ENCODE data around the gene ANKRD33B.

ANKRD33B gene

DNA sequence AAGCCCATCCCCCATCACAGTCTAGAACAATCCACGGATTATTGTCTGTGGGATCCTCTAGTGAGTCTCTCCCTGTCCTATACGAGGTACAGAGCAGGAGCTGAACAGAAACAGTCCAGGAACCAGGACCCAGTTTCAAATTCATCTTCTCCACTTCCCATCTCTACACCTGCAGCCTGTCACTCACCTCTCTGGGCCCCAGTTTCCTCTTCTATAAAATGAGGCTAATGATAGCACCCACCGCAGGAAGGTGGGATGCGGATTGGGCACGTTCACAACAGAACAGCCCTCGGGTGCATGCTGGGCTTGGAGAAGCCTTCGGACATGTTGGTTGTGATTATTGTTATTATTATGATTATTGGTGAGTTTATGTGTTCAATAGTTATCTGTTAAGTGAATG lies 78.5 kb downstream of the ANKRD33B start:
- DNase-seq = no peak

GRCh38 chr5:10644192-10644591 lies 80.3 kb downstream of the ANKRD33B start:
- DNase-seq = no peak

GRCh38 chr5:10645146-10645545 lies 81.3 kb downstream of the ANKRD33B start:
- DNase-seq = no peak

- DNase-seq = no peak
Measured at GRCh38 chr5:10645671-10646070, 81.8 kb downstream of the ANKRD33B start.

DNA sequence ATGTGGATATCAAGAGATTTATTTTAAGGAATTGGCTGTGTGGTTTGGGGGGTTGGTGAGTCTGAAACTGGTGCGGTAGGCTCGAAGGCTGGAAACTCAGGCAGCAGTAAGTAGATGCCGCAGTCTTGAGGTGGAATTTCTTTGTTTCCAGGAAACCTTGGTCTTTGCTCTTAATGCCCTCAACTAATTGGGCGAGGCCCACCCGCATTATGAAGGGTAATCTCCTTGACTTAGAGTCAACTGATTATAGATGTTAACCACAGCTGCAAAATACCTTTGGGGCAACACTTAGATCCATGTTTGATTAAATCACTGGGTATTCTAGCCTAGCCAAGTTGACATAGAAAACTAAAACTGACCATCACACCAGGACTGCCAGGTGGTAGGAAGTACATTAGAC lies 83.8 kb downstream of the ANKRD33B start:
- DNase-seq = no peak

DNA sequence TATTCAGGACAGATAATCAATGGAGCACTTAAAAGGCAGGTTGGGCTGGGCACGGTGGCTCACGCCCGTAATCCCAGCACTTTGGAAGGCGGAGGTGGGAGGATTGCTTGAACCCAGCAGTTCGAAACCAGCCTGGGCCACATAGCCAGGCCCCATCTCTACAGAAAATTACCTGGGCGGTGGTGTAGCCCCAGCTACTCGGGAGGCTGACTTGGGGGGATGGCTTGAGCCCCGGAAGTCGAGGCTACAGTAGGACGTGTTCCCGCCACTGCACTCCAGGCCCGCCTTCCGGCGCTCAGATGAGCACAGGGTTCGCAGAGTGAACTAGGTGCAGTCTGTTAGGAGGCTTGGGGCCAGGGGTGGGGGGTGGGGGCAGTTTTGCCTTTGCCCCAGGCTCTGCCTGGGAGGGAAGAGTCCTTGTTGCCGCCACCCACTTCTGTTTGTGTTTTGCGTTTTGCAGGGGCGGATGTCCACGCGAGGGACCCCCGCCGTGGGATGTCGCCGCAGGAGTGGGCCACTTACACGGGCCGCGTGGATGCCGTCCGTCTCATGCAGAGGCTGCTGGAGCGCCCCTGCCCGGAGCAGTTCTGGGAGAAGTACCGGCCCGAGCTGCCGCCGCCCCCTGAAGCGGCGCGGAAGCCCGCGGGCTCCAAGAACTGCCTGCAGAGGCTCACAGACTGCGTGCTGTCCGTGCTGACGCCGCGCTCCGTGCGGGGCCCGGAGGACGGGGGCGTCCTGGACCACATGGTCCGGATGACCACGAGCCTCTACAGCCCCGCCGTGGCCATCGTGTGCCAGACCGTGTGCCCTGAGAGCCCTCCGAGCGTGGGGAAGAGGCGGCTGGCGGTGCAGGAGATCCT lies 85.2 kb downstream of the ANKRD33B start:
- no peak for DNase-seq

DNA sequence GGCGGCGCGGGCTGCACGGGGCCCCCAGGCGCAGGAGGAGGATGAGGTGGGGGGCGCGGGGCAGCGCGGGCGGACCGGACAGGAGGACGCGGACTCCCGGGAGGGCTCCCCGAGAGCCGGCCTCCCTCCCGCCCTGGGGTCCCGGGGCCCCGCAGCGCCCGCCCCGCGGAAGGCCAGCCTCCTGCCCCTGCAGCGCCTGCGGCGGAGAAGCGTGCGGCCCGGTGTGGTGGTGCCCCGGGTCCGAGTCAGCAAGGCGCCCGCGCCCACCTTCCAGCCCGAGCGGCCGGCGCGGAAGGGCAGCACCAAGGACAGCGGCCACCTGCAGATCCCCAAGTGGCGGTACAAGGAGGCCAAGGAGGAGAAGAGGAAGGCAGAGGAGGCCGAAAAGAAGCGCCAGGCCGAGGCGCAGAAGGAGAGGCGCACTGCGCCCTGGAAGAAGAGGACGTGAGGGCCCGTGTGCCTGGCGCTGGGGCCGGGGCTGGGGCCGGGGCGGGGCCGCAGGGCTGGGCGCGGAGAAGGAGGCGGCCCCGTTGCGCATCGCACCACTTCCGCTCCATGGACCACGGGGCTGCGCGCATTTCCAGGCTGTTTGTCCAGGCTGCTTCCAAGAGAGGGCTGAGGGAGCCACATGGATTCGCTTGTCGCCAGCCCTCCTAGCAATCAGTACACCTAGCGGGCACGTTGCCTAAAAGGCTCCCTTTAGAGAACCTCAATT lies 86.0 kb downstream of the ANKRD33B start:
- DNase-seq = no peak

DNA sequence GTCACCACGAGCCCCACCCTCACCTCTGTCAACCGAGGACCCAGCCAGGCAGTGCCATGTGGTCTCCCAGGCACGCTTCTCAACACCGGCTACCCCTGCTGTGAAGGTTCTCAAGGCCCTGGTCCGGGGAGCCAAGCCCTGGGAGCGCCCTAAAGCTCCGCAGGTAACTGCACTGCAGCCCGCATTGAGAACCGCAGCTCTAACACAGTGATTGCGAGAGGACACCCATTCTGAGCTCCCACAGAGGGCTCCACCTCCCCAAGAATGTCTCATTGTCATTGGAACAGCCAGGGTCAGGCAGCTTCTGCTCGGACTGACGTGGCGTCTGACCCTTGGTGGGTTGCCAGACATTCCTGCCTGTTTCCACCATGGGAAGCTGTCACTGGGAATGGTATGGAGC lies 88.3 kb downstream of the ANKRD33B start:
- no peak for DNase-seq

- DNase-seq = no peak
Measured at GRCh38 chr5:10652606-10653005, 88.7 kb downstream of the ANKRD33B start.

- no peak for DNase-seq
Measured at GRCh38 chr5:10653043-10653442, 89.2 kb downstream of the ANKRD33B start.

DNA sequence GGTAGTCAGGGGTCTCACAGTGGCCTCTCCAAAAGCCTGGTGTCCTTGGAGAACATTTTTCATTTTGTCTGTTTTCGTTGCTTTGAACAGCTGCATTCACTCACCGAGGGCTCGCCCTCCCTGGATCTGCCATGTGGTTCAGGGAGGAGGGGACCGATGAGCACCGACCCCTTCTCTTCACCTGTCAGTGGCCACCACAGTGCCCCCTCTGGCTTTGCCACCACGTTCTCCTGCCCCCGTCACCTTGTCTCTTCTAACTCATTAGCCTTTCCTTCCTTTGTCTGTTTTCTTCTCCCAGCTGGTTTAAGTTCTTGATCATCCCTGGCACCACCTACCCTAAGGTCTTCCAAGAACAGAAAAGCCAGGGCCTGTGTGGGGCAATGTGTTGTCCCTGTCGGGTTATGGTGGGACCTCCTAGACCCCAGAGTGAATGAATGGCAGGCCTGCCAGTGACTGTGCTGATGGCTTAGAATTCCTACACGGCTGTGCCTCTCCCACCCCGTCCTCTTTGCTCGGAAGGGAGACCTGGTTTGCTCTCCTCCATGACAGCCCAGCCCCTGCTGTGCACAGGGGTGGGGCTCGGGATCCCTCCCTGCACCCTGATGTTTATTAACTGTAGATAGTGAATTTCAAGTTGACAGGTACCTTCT lies 90.0 kb downstream of the ANKRD33B start:
- no peak for DNase-seq

DNA sequence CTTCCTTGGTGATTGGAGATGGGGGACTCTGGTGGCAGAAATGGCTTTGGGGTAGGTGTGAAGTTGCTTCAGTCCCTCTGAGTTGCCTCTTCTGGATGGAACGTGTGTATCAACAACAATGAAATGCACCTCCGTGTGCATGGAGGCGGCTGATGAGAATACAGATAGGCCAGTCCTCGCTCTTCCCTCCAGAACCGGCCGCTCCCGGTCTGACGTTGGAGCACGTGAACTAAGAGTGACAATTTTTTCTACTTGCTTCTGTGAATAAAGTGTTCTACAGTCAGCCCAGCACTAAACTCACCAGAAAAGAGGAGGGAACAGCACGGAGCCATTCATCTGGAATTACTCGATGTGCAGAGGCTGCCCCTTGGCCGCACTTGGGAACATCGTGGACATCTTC lies 90.7 kb downstream of the ANKRD33B start:
- DNase-seq = no peak

- peak; percentile 49 for DNase-seq
Measured at GRCh38 chr5:10655161-10655971, 91.5 kb downstream of the ANKRD33B start.

- no peak for DNase-seq
Measured at GRCh38 chr5:10655972-10656830, 92.3 kb downstream of the ANKRD33B start.

- DNase-seq = no peak
Measured at GRCh38 chr5:10658265-10658664, 94.4 kb downstream of the ANKRD33B start.

DNA sequence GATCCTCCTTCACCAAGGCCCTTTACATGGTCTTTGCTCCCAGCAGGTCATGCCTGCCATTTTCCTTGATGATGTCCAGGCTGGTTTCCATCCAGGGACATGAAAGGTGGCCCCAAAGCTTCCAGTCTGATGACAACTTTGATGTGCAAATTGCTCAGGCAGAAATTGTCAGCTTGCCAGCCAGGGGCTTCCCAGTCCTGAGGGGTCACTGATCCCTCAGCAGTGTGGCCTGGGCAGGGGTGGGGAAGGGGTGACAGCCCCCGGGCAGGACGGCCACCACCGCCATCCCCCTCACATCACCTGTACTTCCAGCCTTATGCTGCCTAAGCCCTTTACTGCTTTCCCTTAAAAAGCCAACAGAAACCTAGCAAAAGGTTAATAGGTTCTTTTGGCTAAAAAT lies 96.3 kb downstream of the ANKRD33B start:
- DNase-seq = no peak

DNA sequence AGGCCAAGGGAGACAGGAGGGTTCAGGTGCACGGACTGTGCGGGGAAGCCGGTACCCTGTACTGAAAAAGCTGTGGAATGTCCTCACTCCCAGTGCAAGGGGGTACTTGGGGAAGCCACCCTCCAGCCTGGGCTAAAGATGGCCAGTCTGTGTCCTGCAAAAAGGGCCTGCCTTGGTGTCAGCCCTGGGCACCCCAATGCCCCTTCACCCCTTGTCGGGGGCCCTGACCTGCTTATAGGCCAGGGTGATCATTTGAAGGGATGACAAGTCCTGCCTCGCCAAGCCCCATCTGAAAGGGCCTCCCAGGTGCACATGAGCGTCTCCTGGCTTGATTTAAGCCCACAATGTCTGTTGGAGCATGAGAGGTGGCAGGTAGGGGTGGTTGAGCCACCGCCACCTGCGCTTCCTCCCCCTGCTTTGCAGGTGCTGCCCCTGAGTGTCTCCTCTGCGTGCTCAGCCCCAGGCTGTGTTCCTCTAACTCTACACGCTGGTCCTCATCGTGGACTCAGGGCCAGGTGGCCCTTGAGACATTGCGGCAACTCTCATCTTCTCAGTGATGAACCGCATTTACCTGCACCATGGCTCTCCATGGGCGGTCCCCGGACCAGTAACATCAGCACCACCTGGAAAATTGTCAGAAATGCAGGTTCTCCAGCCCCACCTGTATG lies 97.0 kb downstream of the ANKRD33B start:
- DNase-seq = no peak

DNA sequence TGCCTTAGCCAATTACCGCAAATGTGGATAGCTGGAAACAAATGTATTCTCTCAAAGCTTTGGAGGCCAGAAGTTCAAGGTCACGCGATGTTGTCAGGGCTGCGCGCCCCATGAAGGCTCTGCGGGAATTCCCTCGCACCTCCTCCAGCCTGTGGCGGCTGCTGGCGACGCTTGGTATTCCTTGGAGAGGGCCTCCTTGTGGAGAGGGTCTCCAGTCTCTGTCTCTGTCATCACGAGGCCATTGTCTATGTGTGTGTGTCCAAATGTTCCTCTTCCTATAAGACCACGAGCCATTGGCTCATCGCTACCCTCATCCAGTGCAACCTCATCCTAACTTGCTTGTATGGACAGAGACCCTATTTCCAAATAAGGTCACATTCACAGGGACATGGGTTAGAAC lies 97.5 kb downstream of the ANKRD33B start:
- DNase-seq = no peak

GRCh38 chr5:10662083-10662482 lies 98.2 kb downstream of the ANKRD33B start:
- no peak for DNase-seq

DNA sequence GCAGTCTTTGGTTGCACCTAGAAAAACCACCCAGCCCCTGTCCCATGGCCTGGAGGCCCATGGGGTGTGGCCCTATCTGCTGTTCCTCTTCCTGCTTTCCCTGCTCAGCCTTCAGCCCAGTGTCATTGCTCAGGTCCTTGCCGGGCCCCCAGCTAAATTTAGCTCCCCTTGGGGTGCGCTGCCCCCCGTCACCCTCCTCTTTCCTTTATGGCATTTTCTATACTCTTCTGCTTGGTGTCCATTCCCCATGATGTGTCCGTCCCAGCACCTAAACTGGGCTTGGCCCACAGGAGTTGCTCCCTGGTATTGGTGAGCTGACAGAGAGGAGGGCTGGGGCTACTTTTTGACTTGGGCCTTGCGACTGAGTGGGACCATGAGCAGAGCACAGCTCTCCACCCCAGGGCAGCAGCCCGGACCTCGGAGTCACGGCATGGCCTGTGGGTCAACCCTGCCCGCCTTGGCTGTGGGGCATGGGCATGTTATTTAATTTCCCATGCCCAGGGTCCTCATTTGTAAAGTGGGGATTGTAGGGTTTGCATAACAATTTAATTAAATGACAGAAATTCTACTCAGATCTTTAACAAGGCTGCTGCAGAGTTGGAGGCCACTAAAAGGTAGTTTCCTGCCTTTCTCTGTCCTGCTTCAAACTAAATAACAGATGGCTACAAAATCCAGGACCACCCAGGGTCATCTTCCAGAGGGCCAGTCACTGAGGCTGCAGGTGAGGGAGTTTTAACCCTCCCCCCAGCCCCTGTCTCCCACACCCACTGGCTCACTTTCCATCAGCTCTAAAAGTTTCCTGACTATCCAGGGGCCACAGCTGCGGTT lies 99.0 kb downstream of the ANKRD33B start:
- no peak for DNase-seq

All from DMS79 treated with DMSO at 0.1 percent for 48 hours (cell line).